Mesendoderm (in vitro differentiated cells): ENCODE data around the gene WDR75.
A peak's percentile ranks its signal among the peaks of the same experiment; 100 is the strongest.

Experiments
- DNase-seq: peaks from one replicate; pipeline ENCODE4 v3.0.0; 2013
- H2AK5ac ChIP-seq: 2 replicates; pipeline ENCODE4 v1.6.1; 2013; ENCODE audit warnings: low read length, inconsistent platforms
- H2BK120ac ChIP-seq: 2 replicates; pipeline ENCODE4 v1.6.1; 2013; ENCODE audit warnings: low read depth, mild to moderate bottlenecking, low read length, moderate library complexity, mixed read lengths
- H2BK15ac ChIP-seq: replicated peaks from 2 replicates; pipeline ENCODE4 v1.6.1; 2013; ENCODE audit warnings: low read depth, mild to moderate bottlenecking, moderate library complexity
- H2BK5ac ChIP-seq: 2 replicates; pipeline ENCODE4 v1.6.1; 2013; ENCODE audit warnings: low read length, inconsistent platforms
- H3K18ac ChIP-seq: 2 replicates; pipeline ENCODE4 v1.6.1; 2013; ENCODE audit warnings: mild to moderate bottlenecking, low read length, mixed read lengths
- H3K23ac ChIP-seq: one replicate; pipeline ENCODE4 v1.6.1; 2013; ENCODE audit warnings: low read length
- H3K27ac ChIP-seq: 2 replicates; pipeline ENCODE4 v1.5.1; 2013; ENCODE audit warnings: low read depth, mild to moderate bottlenecking, inconsistent platforms, low read length, moderate library complexity
- H3K27me3 ChIP-seq: 2 replicates; pipeline ENCODE4 v1.6.1; 2013; ENCODE audit warnings: low read length, control low read depth, mild to moderate bottlenecking, inconsistent platforms; ENCODE audit not compliant: insufficient read depth, poor library complexity
- H3K36me3 ChIP-seq: 2 replicates; pipeline ENCODE4 v1.6.1; 2013; ENCODE audit warnings: low read length, inconsistent platforms; ENCODE audit not compliant: control insufficient read depth, insufficient read depth
- H3K4ac ChIP-seq: one replicate; pipeline ENCODE4 v1.6.1; 2013; ENCODE audit warnings: low read depth, mild to moderate bottlenecking, low read length, moderate library complexity
- H3K4me1 ChIP-seq: 2 replicates; pipeline ENCODE4 v1.6.1; 2013; ENCODE audit warnings: low read depth, low read length, inconsistent platforms; ENCODE audit not compliant: control insufficient read depth
- H3K4me2 ChIP-seq: 2 replicates; pipeline ENCODE4 v1.6.1; 2013; ENCODE audit warnings: low read length
- H3K4me3 ChIP-seq: 2 replicates; pipeline ENCODE4 v1.5.1; 2013; ENCODE audit warnings: mild to moderate bottlenecking, low read length
- H3K56ac ChIP-seq: one replicate; pipeline ENCODE4 v1.6.1; 2013; ENCODE audit warnings: low read length
- H3K79me1 ChIP-seq: 2 replicates; pipeline ENCODE4 v1.6.1; 2013; ENCODE audit warnings: low read length, inconsistent platforms
- H3K79me2 ChIP-seq: 2 replicates; pipeline ENCODE4 v1.6.1; 2013; ENCODE audit warnings: mild to moderate bottlenecking, low read length; ENCODE audit not compliant: control insufficient read depth, insufficient read depth
- H3K9ac ChIP-seq: 2 replicates; pipeline ENCODE4 v1.6.1; 2013; ENCODE audit warnings: low read length, inconsistent platforms
- H4K5ac ChIP-seq: one replicate; pipeline ENCODE4 v1.6.1; 2013; ENCODE audit warnings: low read length
- H4K8ac ChIP-seq: one replicate; pipeline ENCODE4 v1.6.1; 2013; ENCODE audit warnings: low read depth, mild to moderate bottlenecking, control low read depth, low read length, moderate library complexity
- WGBS: extraction: QIAGEN DNeasy Blood & Tissue Kit; methylation state at CpG from one replicate; pipeline ENCODE4 v1.1.7; 2013; ENCODE audit warnings: low lambda C conversion rate, missing lambda C conversion rate; ENCODE audit not compliant: insufficient coverage; ENCODE audit errors: extremely low coverage; 5-methylcytosine and 5-hydroxymethylcytosine counted together

The WDR75 gene

DNA sequence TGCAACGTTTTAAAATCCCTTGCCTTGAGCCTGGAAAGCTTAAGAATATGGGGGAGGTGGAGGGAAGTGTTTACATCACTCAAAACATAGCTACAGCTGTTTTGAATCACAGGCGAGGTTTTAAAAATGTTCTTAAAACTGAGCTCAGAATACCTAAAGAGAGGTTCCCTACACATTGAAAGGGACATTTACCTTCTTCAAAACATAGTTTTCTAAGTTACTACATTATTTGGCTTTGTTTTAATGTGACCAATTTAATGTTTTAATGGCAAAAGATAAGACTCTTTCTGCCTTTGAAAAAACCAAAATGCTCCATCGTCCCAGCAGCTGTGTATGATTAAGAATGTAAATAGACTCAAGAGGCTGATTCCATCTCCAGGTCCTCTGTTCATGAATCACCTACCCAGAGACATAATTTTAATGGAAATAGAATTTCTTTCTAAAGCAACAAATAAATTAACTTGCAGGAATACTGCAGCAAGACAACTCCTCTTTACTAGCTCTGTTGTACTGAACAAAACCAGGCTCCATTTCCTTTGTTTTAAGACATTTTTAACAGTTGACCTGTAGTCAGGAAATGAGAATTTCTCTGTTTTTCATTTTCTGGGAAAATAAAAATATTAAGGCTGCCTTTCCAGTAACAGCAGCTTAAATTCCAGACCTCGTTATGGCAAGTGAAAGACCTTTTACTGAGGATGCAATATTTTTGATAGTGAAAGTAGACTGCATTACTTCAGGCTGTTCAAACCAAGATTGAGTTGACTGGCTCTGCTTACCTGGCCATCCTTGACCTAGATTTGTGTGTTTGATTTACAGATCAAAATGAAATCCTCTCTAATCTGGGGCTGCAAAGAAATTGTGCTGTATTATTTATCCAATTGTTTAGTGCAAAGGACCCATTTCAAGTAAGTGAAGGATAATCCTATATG, 33.7 kb upstream of the WDR75 start:
- no peak overlapping the region for H3K23ac ChIP-seq
- H3K27me3 ChIP-seq = no peaks in the 10 kb centered on the region
- H2BK15ac ChIP-seq = peak overlapping the region; percentile 57
- H3K4me1 ChIP-seq = no peaks in the 10 kb centered on the region
- H3K4me3 ChIP-seq = no peak overlapping the region
- no peaks in the 10 kb centered on the region for H3K79me2 ChIP-seq
- H4K5ac ChIP-seq = no peak overlapping the region
- DNase-seq = no peak
- no peak overlapping the region for H3K9ac ChIP-seq
- no peak overlapping the region for H4K8ac ChIP-seq
- no peaks in the 10 kb centered on the region for H3K36me3 ChIP-seq
- H3K79me1 ChIP-seq = no peaks in the 10 kb centered on the region
- no CpG with 5 or more reads among the region's 4 CpGs for WGBS
- no peak overlapping the region for H3K4ac ChIP-seq
- H3K27ac ChIP-seq = no peak overlapping the region
- H2AK5ac ChIP-seq = no peak overlapping the region
- no peak overlapping the region for H3K56ac ChIP-seq
- no peak overlapping the region for H3K18ac ChIP-seq
- no peak overlapping the region for H2BK120ac ChIP-seq
- no peak overlapping the region for H3K4me2 ChIP-seq
- H2BK5ac ChIP-seq = no peak overlapping the region

GRCh38 chr2:189408294-189408693, 33.0 kb upstream of the WDR75 start:
- no peak overlapping the region for H3K9ac ChIP-seq
- no peak overlapping the region for H3K4me3 ChIP-seq
- H2BK15ac ChIP-seq = no peak overlapping the region
- H3K18ac ChIP-seq = no peak overlapping the region
- H3K4ac ChIP-seq = no peak overlapping the region
- no peak overlapping the region for H3K4me2 ChIP-seq
- no peaks in the 10 kb centered on the region for H3K4me1 ChIP-seq
- H4K8ac ChIP-seq = no peak overlapping the region
- no peaks in the 10 kb centered on the region for H3K79me1 ChIP-seq
- H3K56ac ChIP-seq = no peak overlapping the region
- no peak overlapping the region for H3K23ac ChIP-seq
- H4K5ac ChIP-seq = no peak overlapping the region
- no peaks in the 10 kb centered on the region for H3K36me3 ChIP-seq
- no peaks in the 10 kb centered on the region for H3K27me3 ChIP-seq
- no peak overlapping the region for H2BK120ac ChIP-seq
- H2BK5ac ChIP-seq = no peak overlapping the region
- H2AK5ac ChIP-seq = no peak overlapping the region
- H3K79me2 ChIP-seq = no peaks in the 10 kb centered on the region
- no peak for DNase-seq
- no CpG with 5 or more reads among the region's 1 CpG for WGBS
- no peak overlapping the region for H3K27ac ChIP-seq

- Histone ChIP-seq H3K36me3 (no peaks in the 10 kb centered on the region), H3K56ac (no peak overlapping the region), H3K27ac (no peak overlapping the region), H3K79me1 (no peaks in the 10 kb centered on the region), H3K4me1 (no peaks in the 10 kb centered on the region), H3K9ac (no peak overlapping the region), H2AK5ac (no peak overlapping the region), H3K4me3 (no peak overlapping the region), H2BK15ac (no peak overlapping the region), H3K27me3 (no peaks in the 10 kb centered on the region), H3K79me2 (no peaks in the 10 kb centered on the region), H3K18ac (no peak overlapping the region), H3K4ac (no peak overlapping the region), H2BK5ac (no peak overlapping the region), H3K23ac (no peak overlapping the region), H2BK120ac (no peak overlapping the region), H4K5ac (no peak overlapping the region), H3K4me2 (no peak overlapping the region), H4K8ac (no peak overlapping the region)
- DNase-seq = no peak
- 100% methylated on average over 1 of the region's 3 CpGs for WGBS
These were observed 32.1 kb upstream of the WDR75 start for GRCh38 chr2:189409131-189409530.

- Histone ChIP-seq H3K9ac (no peak overlapping the region), H3K4ac (no peak overlapping the region), H3K18ac (no peak overlapping the region), H2AK5ac (no peak overlapping the region), H3K4me1 (no peaks in the 10 kb centered on the region), H3K27ac (no peak overlapping the region), H3K79me2 (no peaks in the 10 kb centered on the region), H2BK120ac (no peak overlapping the region), H3K4me2 (no peak overlapping the region), H3K36me3 (no peaks in the 10 kb centered on the region), H3K27me3 (no peaks in the 10 kb centered on the region), H3K23ac (no peak overlapping the region), H3K79me1 (no peaks in the 10 kb centered on the region), H2BK15ac (no peak overlapping the region), H3K56ac (no peak overlapping the region), H2BK5ac (no peak overlapping the region), H4K5ac (no peak overlapping the region), H3K4me3 (no peak overlapping the region), H4K8ac (no peak overlapping the region)
- WGBS = no CpG with 5 or more reads among the region's 1 CpG
- no peak for DNase-seq
These were observed 31.6 kb upstream of the WDR75 start for GRCh38 chr2:189409647-189410046.

DNA sequence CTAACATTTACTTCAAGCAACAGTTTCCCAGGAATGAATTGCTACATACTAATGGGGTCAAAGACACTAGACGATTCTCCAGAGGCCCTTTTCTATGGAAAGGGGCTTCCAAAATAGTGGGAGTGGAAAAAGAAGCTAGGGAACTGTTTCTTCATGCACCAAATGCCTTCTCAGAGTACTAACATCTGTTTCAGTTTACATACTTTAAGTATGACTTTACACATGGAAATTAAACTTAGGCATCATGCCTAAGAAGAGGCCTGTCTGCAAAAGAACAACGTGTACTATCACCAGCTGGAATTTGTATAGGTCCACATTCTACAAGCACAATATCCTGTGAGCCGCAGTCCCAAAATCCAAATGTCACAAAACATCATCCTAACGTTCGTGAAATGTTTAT, 29.4 kb upstream of the WDR75 start:
- Histone ChIP-seq H3K79me2 (no peaks in the 10 kb centered on the region), H2BK15ac (no peak overlapping the region), H3K4ac (no peak overlapping the region), H3K4me3 (no peak overlapping the region), H3K18ac (peak overlapping the region; percentile 47), H3K9ac (no peak overlapping the region), H3K56ac (peak overlapping the region; percentile 39), H4K5ac (no peak overlapping the region), H3K27ac (no peak overlapping the region), H3K23ac (no peak overlapping the region), H4K8ac (no peak overlapping the region), H3K36me3 (no peaks in the 10 kb centered on the region), H2AK5ac (no peak overlapping the region), H3K4me2 (no peak overlapping the region), H2BK5ac (peak overlapping the region; percentile 64), H3K79me1 (no peaks in the 10 kb centered on the region), H2BK120ac (no peak overlapping the region), H3K27me3 (no peaks in the 10 kb centered on the region), H3K4me1 (no peaks in the 10 kb centered on the region)
- no CpG with 5 or more reads among the region's 5 CpGs for WGBS
- DNase-seq = no peak
